PC-9 (cell line): ENCODE data around the gene ZMPSTE24.

ENCODE experiments used
- EZH2 ChIP-seq: fragments of 200-600 bp; sonication (generic); IDR thresholded peaks from 2 replicates; pipeline ENCODE4 v1.8.0; 2017; ENCODE audit warnings: antibody characterized with exemption, low read depth
- TF ChIP-seq, protein P1 (sequence below): fragments of 200-600 bp; sonication (generic); conservative IDR thresholded peaks from 2 replicates; pipeline ENCODE4 v1.6.1; 2017; ENCODE audit warnings: mixed run types, antibody characterized with exemption, mild to moderate bottlenecking, moderate library complexity

DNA sequence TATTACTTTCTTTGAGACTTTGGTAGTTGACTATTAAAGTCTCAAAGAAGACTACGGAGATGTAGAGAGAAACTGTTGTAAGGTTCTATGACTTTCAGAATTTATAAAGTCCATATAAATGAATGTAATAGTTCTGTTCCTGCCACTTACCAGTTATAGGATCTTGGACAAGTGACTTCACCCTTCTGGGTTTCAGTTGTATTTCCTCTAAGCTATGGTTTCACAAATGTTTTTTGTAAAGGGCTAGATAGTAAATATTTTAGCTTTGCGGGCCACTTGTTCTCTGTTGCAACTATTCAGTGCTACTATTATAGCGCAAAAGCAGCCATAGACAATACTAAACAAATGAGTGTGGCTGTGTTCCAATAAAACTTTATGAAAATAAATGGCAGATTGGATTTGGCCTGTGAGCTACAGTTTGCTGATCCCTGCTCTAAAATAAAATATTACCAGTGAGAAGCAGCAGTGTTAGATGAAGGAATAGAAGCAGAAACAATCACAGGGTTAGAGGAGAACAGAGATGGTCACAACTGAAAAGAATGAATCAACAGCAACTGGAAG, 14.7 kb downstream of the ZMPSTE24 start:
- TF ChIP-seq, protein P1, sequence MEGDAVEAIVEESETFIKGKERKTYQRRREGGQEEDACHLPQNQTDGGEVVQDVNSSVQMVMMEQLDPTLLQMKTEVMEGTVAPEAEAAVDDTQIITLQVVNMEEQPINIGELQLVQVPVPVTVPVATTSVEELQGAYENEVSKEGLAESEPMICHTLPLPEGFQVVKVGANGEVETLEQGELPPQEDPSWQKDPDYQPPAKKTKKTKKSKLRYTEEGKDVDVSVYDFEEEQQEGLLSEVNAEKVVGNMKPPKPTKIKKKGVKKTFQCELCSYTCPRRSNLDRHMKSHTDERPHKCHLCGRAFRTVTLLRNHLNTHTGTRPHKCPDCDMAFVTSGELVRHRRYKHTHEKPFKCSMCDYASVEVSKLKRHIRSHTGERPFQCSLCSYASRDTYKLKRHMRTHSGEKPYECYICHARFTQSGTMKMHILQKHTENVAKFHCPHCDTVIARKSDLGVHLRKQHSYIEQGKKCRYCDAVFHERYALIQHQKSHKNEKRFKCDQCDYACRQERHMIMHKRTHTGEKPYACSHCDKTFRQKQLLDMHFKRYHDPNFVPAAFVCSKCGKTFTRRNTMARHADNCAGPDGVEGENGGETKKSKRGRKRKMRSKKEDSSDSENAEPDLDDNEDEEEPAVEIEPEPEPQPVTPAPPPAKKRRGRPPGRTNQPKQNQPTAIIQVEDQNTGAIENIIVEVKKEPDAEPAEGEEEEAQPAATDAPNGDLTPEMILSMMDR, result no peak
- TF ChIP-seq EZH2, result no peak
